ENCODE results near the gene TMEM270.

- no peak for TF ChIP-seq CTCF (IDR thresholded peaks at IDR 0.05)
- TF ChIP-seq POLR2AphosphoS5 (IDR thresholded peaks at IDR 0.05; ENCODE audit: low read depth, low read length), result no peak
- TF ChIP-seq TCF7L2 (IDR thresholded peaks at IDR 0.05; ENCODE audit: low read depth, low read length), result no peak
- no peak for TF ChIP-seq SIN3A (IDR thresholded peaks at IDR 0.05; ENCODE audit: borderline replicate concordance, insufficient read depth, low read depth, low read length)
Observed at GRCh38 chr7:73885433-73885974, 24.5 kb downstream of the TMEM270 start.

Data from Panc1 (cell line).